CD4-positive, CD25-positive, alpha-beta regulatory T cell (primary cell): Measurements from ENCODE around the gene EPYC. TPM values are rescaled to one million over a fixed set of nuclear protein-coding genes. Genes with fewer than 3 reads are reported as not detected.

Source experiments
- ATAC-seq, 2 donors: fragments of 150-1000 bp; cut with Tn5 transposase; one replicate each; pipeline ENCODE4 v1.10.0; 2021; ENCODE audit warnings: low read depth in 2 of 2, moderate number of reproducible peaks in 2 of 2, moderate library complexity in 1 of 2
- DNase-seq, 3 donors: peaks; one replicate each; pipeline versions ENCODE4 v3.0.0 to v3.0.0-alpha.2; 2012 to 2022; ENCODE audit warnings: mixed read lengths in 1 of 3
- H3K27ac ChIP-seq: one replicate; pipeline ENCODE4 v1.7.0; 2013; ENCODE audit warnings: mild to moderate bottlenecking, low read length; ENCODE audit not compliant: insufficient read depth, poor library complexity, severe bottlenecking
- H3K27me3 ChIP-seq: one replicate; pipeline ENCODE4 v1.7.0; 2013; ENCODE audit warnings: low read length; ENCODE audit not compliant: control insufficient read depth, insufficient read depth
- H3K36me3 ChIP-seq: one replicate; pipeline ENCODE4 v1.7.0; 2013; ENCODE audit warnings: mild to moderate bottlenecking, low read length, moderate library complexity; ENCODE audit not compliant: control insufficient read depth, insufficient read depth
- H3K4me1 ChIP-seq: 2 replicates; pipeline ENCODE4 v1.7.0; 2013; ENCODE audit warnings: mild to moderate bottlenecking, low read length; ENCODE audit not compliant: insufficient read depth, control insufficient read depth, poor library complexity, severe bottlenecking
- H3K4me3 ChIP-seq: one replicate; pipeline ENCODE4 v1.7.0; 2013; ENCODE audit warnings: low read depth, mild to moderate bottlenecking, low read length, moderate library complexity
- H3K9me3 ChIP-seq, 2 experiments: 1 replicate in 1 of 2; 2 replicates in 1 of 2; pipeline ENCODE4 v1.7.0; 2013; ENCODE audit warnings: low read length in 2 of 2, mild to moderate bottlenecking in 1 of 2, moderate library complexity in 1 of 2; ENCODE audit not compliant: control insufficient read depth in 2 of 2
- H3K27ac Mint-ChIP-seq, 3 donors: one replicate each; pipeline ENCODE4 v1.8.0; 2020 to 2022; ENCODE audit warnings: mild to moderate bottlenecking in 3 of 3, mixed read lengths in 3 of 3, moderate library complexity in 2 of 3
- H3K27me3 Mint-ChIP-seq: one replicate; pipeline ENCODE4 v1.8.0; 2022; ENCODE audit warnings: mild to moderate bottlenecking, mixed read lengths
- H3K36me3 Mint-ChIP-seq: one replicate; pipeline ENCODE4 v1.8.0; 2020; ENCODE audit warnings: mixed read lengths
- H3K4me1 Mint-ChIP-seq, 4 donors: one replicate each; pipeline ENCODE4 v1.8.0; 2020 to 2022; ENCODE audit warnings: mixed read lengths in 4 of 4, mild to moderate bottlenecking in 1 of 4
- H3K4me3 Mint-ChIP-seq, 4 donors: one replicate each; pipeline ENCODE4 v1.8.0; 2020 to 2022; ENCODE audit warnings: mild to moderate bottlenecking in 4 of 4, mixed read lengths in 4 of 4, moderate library complexity in 3 of 4
- H3K9me3 Mint-ChIP-seq, 7 donors: one replicate each; pipeline ENCODE4 v1.8.0; 2020 to 2022; ENCODE audit warnings: mixed read lengths in 7 of 7, mild to moderate bottlenecking in 3 of 7, moderate library complexity in 2 of 7
- polyA plus RNA-seq, 4 donors: library from polyadenylated mRNA; unstranded; fragments of 300-500 nt; fragmentation: Illumina TruSeq; gene quantifications; one replicate each; pipeline ENCODE4 v1.2.3, GENCODE V29; 2021
- total RNA-seq: library from RNA; stranded (reverse); gene quantifications from one replicate; pipeline ENCODE4 v1.2.3, GENCODE V29; 2022

EPYC gene
- total and polyA plus RNA-seq, 5 donors from 2014 or later, result not detected

GRCh38 chr12:90938451-90938850, 66.3 kb downstream of the EPYC start:
- H3K27ac Mint-ChIP-seq, result no peak overlapping the region
- peaks cover 21% of the 10 kb centered on the region for H3K27me3 Mint-ChIP-seq
- DNase-seq (no peak), ATAC-seq (no peak)
- Histone ChIP-seq H3K36me3 (no peaks in the 10 kb centered on the region), H3K4me3 (no peak overlapping the region), H3K9me3 (no peaks in the 10 kb centered on the region), H3K27ac (no peak overlapping the region), H3K27me3 (no peaks in the 10 kb centered on the region), H3K4me1 (no peaks in the 10 kb centered on the region)
- no peak overlapping the region for H3K4me3 Mint-ChIP-seq
- H3K9me3 Mint-ChIP-seq, result no peaks in the 10 kb centered on the region
- H3K4me1 Mint-ChIP-seq, result no peaks in the 10 kb centered on the region
- no peaks in the 10 kb centered on the region for H3K36me3 Mint-ChIP-seq

- H3K36me3 Mint-ChIP-seq, result no peaks in the 10 kb centered on the region
- H3K4me3 Mint-ChIP-seq, result no peak overlapping the region
- H3K36me3 ChIP-seq, result no peaks in the 10 kb centered on the region
- DNase-seq (no peak), ATAC-seq (no peak)
- no peaks in the 10 kb centered on the region for H3K27me3 ChIP-seq
- no peak overlapping the region for H3K27ac Mint-ChIP-seq
- H3K4me3 ChIP-seq, result no peak overlapping the region
- H3K27ac ChIP-seq, result no peak overlapping the region
- H3K27me3 Mint-ChIP-seq, result peaks cover 21% of the 10 kb centered on the region
- no peaks in the 10 kb centered on the region for H3K4me1 Mint-ChIP-seq
- no peaks in the 10 kb centered on the region for H3K9me3 ChIP-seq
- no peaks in the 10 kb centered on the region for H3K9me3 Mint-ChIP-seq
- no peaks in the 10 kb centered on the region for H3K4me1 ChIP-seq
Observed at GRCh38 chr12:90937651-90938050, 67.1 kb downstream of the EPYC start.

- H3K36me3 ChIP-seq, result no peaks in the 10 kb centered on the region
- peaks cover 21% of the 10 kb centered on the region for H3K27me3 Mint-ChIP-seq
- H3K27ac Mint-ChIP-seq, result no peak overlapping the region
- no peak overlapping the region for H3K27ac ChIP-seq
- H3K9me3 Mint-ChIP-seq, result peaks cover 0 to 2% (median 0%) of the 10 kb centered on the region in 7 donors
- H3K4me3 Mint-ChIP-seq, result no peak overlapping the region
- H3K36me3 Mint-ChIP-seq, result no peaks in the 10 kb centered on the region
- H3K4me3 ChIP-seq, result no peak overlapping the region
- H3K27me3 ChIP-seq, result no peaks in the 10 kb centered on the region
- DNase-seq (no peak), ATAC-seq (no peak)
- no peaks in the 10 kb centered on the region for H3K4me1 ChIP-seq
- no peaks in the 10 kb centered on the region for H3K9me3 ChIP-seq
- no peaks in the 10 kb centered on the region for H3K4me1 Mint-ChIP-seq
Observed at GRCh38 chr12:90936230-90937005, 68.4 kb downstream of the EPYC start.

GRCh38 chr12:90925562-90925961, 79.2 kb downstream of the EPYC start:
- DNase-seq, result no peak
- Mint-ChIP-seq H3K9me3 (peaks cover 0 to 22% (median 9%) of the 10 kb centered on the region in 7 donors), H3K27ac (no peak overlapping the region), H3K4me1 (no peaks in the 10 kb centered on the region), H3K27me3 (no peaks in the 10 kb centered on the region), H3K4me3 (no peak overlapping the region), H3K36me3 (no peaks in the 10 kb centered on the region)
- no peaks in the 10 kb centered on the region for H3K27me3 ChIP-seq
- ATAC-seq, result no peak
- H3K27ac ChIP-seq, result no peak overlapping the region
- no peak overlapping the region for H3K4me3 ChIP-seq
- H3K9me3 ChIP-seq, result no peaks in the 10 kb centered on the region
- no peaks in the 10 kb centered on the region for H3K36me3 ChIP-seq
- no peaks in the 10 kb centered on the region for H3K4me1 ChIP-seq

GRCh38 chr12:90924406-90924805, 80.4 kb downstream of the EPYC start:
- ATAC-seq, result no peak
- Histone ChIP-seq H3K36me3 (no peaks in the 10 kb centered on the region), H3K9me3 (no peaks in the 10 kb centered on the region), H3K4me3 (no peak overlapping the region), H3K27me3 (no peaks in the 10 kb centered on the region), H3K27ac (no peak overlapping the region), H3K4me1 (no peaks in the 10 kb centered on the region)
- H3K36me3 Mint-ChIP-seq, result no peaks in the 10 kb centered on the region
- no peak overlapping the region for H3K27ac Mint-ChIP-seq
- peaks cover 0 to 11% (median 5%) of the 10 kb centered on the region in 7 donors for H3K9me3 Mint-ChIP-seq
- no peak for DNase-seq
- no peaks in the 10 kb centered on the region for H3K27me3 Mint-ChIP-seq
- no peak overlapping the region for H3K4me3 Mint-ChIP-seq
- no peaks in the 10 kb centered on the region for H3K4me1 Mint-ChIP-seq

GRCh38 chr12:90922145-90922627, 82.6 kb downstream of the EPYC start:
- DNase-seq (no peak), ATAC-seq (no peak)
- Mint-ChIP-seq H3K27me3 (no peaks in the 10 kb centered on the region), H3K27ac (no peak overlapping the region), H3K4me1 (no peaks in the 10 kb centered on the region), H3K9me3 (peaks cover 0 to 5% (median 0%) of the 10 kb centered on the region in 7 donors), H3K4me3 (no peak overlapping the region), H3K36me3 (no peaks in the 10 kb centered on the region)
- Histone ChIP-seq H3K27ac (no peak overlapping the region), H3K27me3 (no peaks in the 10 kb centered on the region), H3K9me3 (no peaks in the 10 kb centered on the region), H3K4me3 (no peak overlapping the region), H3K36me3 (no peaks in the 10 kb centered on the region), H3K4me1 (no peaks in the 10 kb centered on the region)

GRCh38 chr12:90921536-90921935, 83.2 kb downstream of the EPYC start:
- Histone ChIP-seq H3K36me3 (no peaks in the 10 kb centered on the region), H3K4me3 (no peak overlapping the region), H3K4me1 (no peaks in the 10 kb centered on the region), H3K9me3 (no peaks in the 10 kb centered on the region), H3K27me3 (no peaks in the 10 kb centered on the region), H3K27ac (no peak overlapping the region)
- Mint-ChIP-seq H3K9me3 (peaks cover 0 to 2% (median 0%) of the 10 kb centered on the region in 7 donors), H3K4me1 (no peaks in the 10 kb centered on the region), H3K4me3 (no peak overlapping the region), H3K27ac (no peak overlapping the region), H3K36me3 (no peaks in the 10 kb centered on the region), H3K27me3 (no peaks in the 10 kb centered on the region)
- ATAC-seq (no peak), DNase-seq (no peak)

- Mint-ChIP-seq H3K4me1 (no peaks in the 10 kb centered on the region), H3K4me3 (no peak overlapping the region)
Observed at GRCh38 chr12:90920222-90920621, 84.5 kb downstream of the EPYC start.

More at GRCh38 chr12:90920222-90920621, 84.5 kb downstream of the EPYC start:
- Histone ChIP-seq H3K27ac (no peak overlapping the region), H3K9me3 (no peaks in the 10 kb centered on the region), H3K4me1 (no peaks in the 10 kb centered on the region), H3K36me3 (no peaks in the 10 kb centered on the region), H3K4me3 (no peak overlapping the region), H3K27me3 (no peaks in the 10 kb centered on the region)
- H3K9me3 Mint-ChIP-seq, result peaks cover 0 to 3% (median 0%) of the 10 kb centered on the region in 7 donors
- no peak overlapping the region for H3K27ac Mint-ChIP-seq
- ATAC-seq (no peak), DNase-seq (no peak)
- H3K27me3 Mint-ChIP-seq, result no peaks in the 10 kb centered on the region
- H3K36me3 Mint-ChIP-seq, result no peaks in the 10 kb centered on the region
